ENCODE data around the gene MX1.

GRCh38 chr21:41482301-41482700 lies 56.3 kb downstream of the MX1 start:
- TF ChIP-seq POLR2A (IDR thresholded peaks at IDR 0.05): no peak
- TF ChIP-seq, protein P1, sequence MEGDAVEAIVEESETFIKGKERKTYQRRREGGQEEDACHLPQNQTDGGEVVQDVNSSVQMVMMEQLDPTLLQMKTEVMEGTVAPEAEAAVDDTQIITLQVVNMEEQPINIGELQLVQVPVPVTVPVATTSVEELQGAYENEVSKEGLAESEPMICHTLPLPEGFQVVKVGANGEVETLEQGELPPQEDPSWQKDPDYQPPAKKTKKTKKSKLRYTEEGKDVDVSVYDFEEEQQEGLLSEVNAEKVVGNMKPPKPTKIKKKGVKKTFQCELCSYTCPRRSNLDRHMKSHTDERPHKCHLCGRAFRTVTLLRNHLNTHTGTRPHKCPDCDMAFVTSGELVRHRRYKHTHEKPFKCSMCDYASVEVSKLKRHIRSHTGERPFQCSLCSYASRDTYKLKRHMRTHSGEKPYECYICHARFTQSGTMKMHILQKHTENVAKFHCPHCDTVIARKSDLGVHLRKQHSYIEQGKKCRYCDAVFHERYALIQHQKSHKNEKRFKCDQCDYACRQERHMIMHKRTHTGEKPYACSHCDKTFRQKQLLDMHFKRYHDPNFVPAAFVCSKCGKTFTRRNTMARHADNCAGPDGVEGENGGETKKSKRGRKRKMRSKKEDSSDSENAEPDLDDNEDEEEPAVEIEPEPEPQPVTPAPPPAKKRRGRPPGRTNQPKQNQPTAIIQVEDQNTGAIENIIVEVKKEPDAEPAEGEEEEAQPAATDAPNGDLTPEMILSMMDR (IDR thresholded peaks at IDR 0.05): no peak
